VCaP (cell line): ENCODE results near the gene ARVCF.

Experiments used
- H3K27ac ChIP-seq: fragments of 450-650 bp; 2 replicates; pipeline ENCODE4 v1.5.1; 2017
- CTCF ChIP-seq: fragments of 450-650 bp; conservative IDR thresholded peaks from 2 replicates; pipeline ENCODE4 v1.5.1; 2017; ENCODE audit warnings: mild to moderate bottlenecking, moderate library complexity

ARVCF gene

GRCh38 chr22:20022231-20022977, 5.8 kb upstream of the ARVCF start:
- peak overlapping the region; percentile 74 for H3K27ac ChIP-seq
- TF ChIP-seq CTCF: no peak

GRCh38 chr22:20021196-20022181, 4.9 kb upstream of the ARVCF start:
- peak overlapping the region; percentile 74 for H3K27ac ChIP-seq

GRCh38 chr22:20020533-20021195, 4.0 kb upstream of the ARVCF start, which contains the start of gene TANGO2:
TSS of gene TANGO2 (plus strand) at chr22:20021110. CDS start at chr22:20036799, 15,689 bp downstream.
- no peak for TF ChIP-seq CTCF
- H3K27ac ChIP-seq: peak within 1 kb of the TSS; percentile 74

More at GRCh38 chr22:20021196-20022181, 4.9 kb upstream of the ARVCF start:
- no peak for TF ChIP-seq CTCF

GRCh38 chr22:20019661-20020532, 3.3 kb upstream of the ARVCF start:
- TF ChIP-seq CTCF: no peak
- peak overlapping the region; percentile 74; the same call in 1 of the 2 replicates for H3K27ac ChIP-seq

- H3K27ac ChIP-seq: no peak overlapping the region
- no peak for TF ChIP-seq CTCF
These were observed 1.4 kb upstream of the ARVCF start for GRCh38 chr22:20018001-20018400.

GRCh38 chr22:20017622-20017958, 967 bp upstream of the ARVCF start:
- no peak for TF ChIP-seq CTCF
- peak overlapping the region; percentile 87 for H3K27ac ChIP-seq
